ENCODE measurements around the gene COX7A2.

COX7A2 gene

DNA sequence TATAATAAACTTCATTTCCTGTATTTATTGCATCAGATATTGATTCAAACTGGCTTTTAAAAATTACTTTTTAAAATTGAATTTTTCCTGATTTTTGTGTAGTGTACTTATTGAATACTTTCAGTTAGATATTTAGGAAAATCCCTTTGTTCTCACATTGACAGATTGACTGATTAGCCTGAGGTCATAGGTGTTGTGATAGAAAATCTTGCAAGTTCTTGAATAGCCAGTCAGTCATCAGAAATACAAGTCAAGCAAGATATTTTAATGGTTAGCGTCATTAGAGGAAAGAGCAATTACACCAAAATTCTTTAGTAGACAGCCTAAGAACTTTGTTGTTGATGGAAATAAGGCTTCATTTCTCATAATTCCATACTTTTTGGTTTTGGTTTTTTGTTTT, 44.4 kb upstream of the COX7A2 start:
- TF ChIP-seq CTCF (IDR thresholded peaks at IDR 0.05; ENCODE audit: low read depth, low read length, missing control alignments) = no peak

GRCh38 chr6:75287424-75287823, 43.8 kb upstream of the COX7A2 start:
- no peaks in the 10 kb centered on the region for H3K27me3 ChIP-seq (replicated peaks)
- H3K27ac ChIP-seq = no peak overlapping the region
- no peak overlapping the region for H3K4me3 ChIP-seq (ENCODE audit: low read depth, low read length)
- no peaks in the 10 kb centered on the region for H3K36me3 ChIP-seq (replicated peaks)
- no peak for TF ChIP-seq CTCF (IDR thresholded peaks at IDR 0.05; ENCODE audit: low read depth, low read length, missing control alignments)
- in situ Hi-C loops (cut with HindIII; ENCODE audit: low pct_ligation_motif_present, low sequenced_read_pairs) = loop anchor here (25.0 kb wide), 1 partner anchor 250 kb away; no protein-coding TSS in a partner anchor
- DNase-seq = no peak

More for the DNA sequence above, 44.4 kb upstream of the COX7A2 start:
- in situ Hi-C loops (cut with HindIII; ENCODE audit: low pct_ligation_motif_present, low sequenced_read_pairs) = loop anchor here (25.0 kb wide), 1 partner anchor 249 kb away; no protein-coding TSS in a partner anchor
- DNase-seq = no peak
- no peak overlapping the region for H3K4me3 ChIP-seq (ENCODE audit: low read depth, low read length)
- H3K27me3 ChIP-seq (replicated peaks) = no peaks in the 10 kb centered on the region
- no peak overlapping the region for H3K27ac ChIP-seq
- H3K36me3 ChIP-seq (replicated peaks) = no peaks in the 10 kb centered on the region

- no peak for DNase-seq
- no peaks in the 10 kb centered on the region for H3K36me3 ChIP-seq (replicated peaks)
- H3K27me3 ChIP-seq (replicated peaks) = no peaks in the 10 kb centered on the region
- H3K4me3 ChIP-seq (ENCODE audit: low read depth, low read length) = no peak overlapping the region
- no peak overlapping the region for H3K27ac ChIP-seq
- no peak for TF ChIP-seq CTCF (IDR thresholded peaks at IDR 0.05; ENCODE audit: low read depth, low read length, missing control alignments)
- in situ Hi-C loops (cut with HindIII; ENCODE audit: low pct_ligation_motif_present, low sequenced_read_pairs) = loop anchor here (25.0 kb wide), 1 partner anchor 250 kb away; no protein-coding TSS in a partner anchor
Measured at GRCh38 chr6:75286955-75287354, 43.4 kb upstream of the COX7A2 start.

GRCh38 chr6:75285283-75285639, 41.7 kb upstream of the COX7A2 start:
- Histone ChIP-seq H3K27me3 (replicated peaks) (no peaks in the 10 kb centered on the region), H3K36me3 (replicated peaks) (no peaks in the 10 kb centered on the region), H3K27ac (peak overlapping the region; percentile 51), H3K4me3 (ENCODE audit: low read depth, low read length) (peak overlapping the region; percentile 96)
- no peak for DNase-seq
- no peak for TF ChIP-seq CTCF (IDR thresholded peaks at IDR 0.05; ENCODE audit: low read depth, low read length, missing control alignments)
- in situ Hi-C loops (cut with HindIII; ENCODE audit: low pct_ligation_motif_present, low sequenced_read_pairs) = loop anchor here (25.0 kb wide), 1 partner anchor 252 kb away; no protein-coding TSS in a partner anchor

DNA sequence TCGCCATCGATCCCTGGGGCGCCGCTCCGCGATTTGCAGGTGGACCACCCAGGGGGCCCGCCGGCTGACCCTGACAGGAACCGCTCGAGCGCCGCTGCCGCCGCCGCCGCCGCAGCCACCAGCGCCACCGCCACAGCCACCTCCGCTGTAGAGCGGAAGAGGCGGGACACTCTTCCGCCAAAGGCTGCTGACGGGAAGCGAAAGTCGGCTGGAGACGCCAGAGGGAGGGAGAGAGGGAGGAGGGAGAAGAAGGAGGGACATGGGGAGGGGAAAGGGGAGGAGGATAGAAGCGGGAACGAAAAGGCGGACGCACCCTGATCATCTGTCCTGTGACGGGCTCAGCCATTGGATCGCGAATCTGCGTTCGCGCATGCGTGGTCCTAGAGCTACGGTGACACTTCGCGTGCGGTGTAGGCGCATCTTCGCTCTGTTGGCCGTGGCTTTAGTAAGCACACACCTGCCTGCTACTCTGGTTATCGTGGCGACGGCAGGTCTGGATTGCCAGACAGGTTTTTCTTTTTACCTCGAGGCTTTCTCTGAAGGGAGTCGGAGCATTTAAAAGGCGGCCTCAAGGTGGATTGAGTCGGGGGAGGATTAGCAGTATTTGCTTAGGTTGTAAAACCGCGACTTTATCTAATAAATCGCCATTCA, 41.2 kb upstream of the COX7A2 start, which contains the start of gene TMEM30A:
Gene TMEM30A (minus strand): TSS at position 161 of the 651 bp plus-strand sequence. CDS start 154 bp downstream, at position 7.
- in situ Hi-C loops (cut with HindIII; ENCODE audit: low pct_ligation_motif_present, low sequenced_read_pairs) = loop anchor here (25.0 kb wide), 1 partner anchor 253 kb away; no protein-coding TSS in a partner anchor
- peak; percentile 99 for DNase-seq
- TF ChIP-seq CTCF (IDR thresholded peaks at IDR 0.05; ENCODE audit: low read depth, low read length, missing control alignments) = no peak

More for the DNA sequence above, 41.2 kb upstream of the COX7A2 start, which contains the start of gene TMEM30A:
- Histone ChIP-seq H3K27me3 (replicated peaks) (no peaks in the 10 kb centered on the region), H3K36me3 (replicated peaks) (no peaks in the 10 kb centered on the region), H3K27ac (peak within 1 kb of the TSS; percentile 79), H3K4me3 (ENCODE audit: low read depth, low read length) (peak within 1 kb of the TSS; percentile 96)

Measured in brain microvascular endothelial cell (primary cell).